Heart left ventricle (tissue), 16 donors: ENCODE data around the gene TRMT2B. TPM values are rescaled to one million over a fixed set of nuclear protein-coding genes. Genes with fewer than 3 reads are reported as not detected.

Experiments
- ATAC-seq, 4 donors: fragments of 200-7000 bp; cut with Tn5 transposase; one replicate each; pipeline ENCODE4 v1.9.1; 2020 to 2022; ENCODE audit warnings: moderate library complexity in 4 of 4, mild to moderate bottlenecking in 3 of 4, moderate number of reproducible peaks in 1 of 4
- DNase-seq, 5 donors: peaks; one replicate each; pipeline ENCODE4 v3.0.0-alpha.2; 2020
- H3K27ac ChIP-seq, 12 donors: fragments of 200-600 bp; sonication (generic) in 4 of 12; one replicate each; pipeline versions ENCODE4 v1.5.0 to v1.8.0; 2016 to 2022; ENCODE audit warnings: mild to moderate bottlenecking in 2 of 12
- H3K27me3 ChIP-seq, 9 donors: fragments of 200-600 bp; sonication (generic) in 2 of 9; one replicate each; pipeline versions ENCODE4 v1.5.1 to v1.8.0; 2016 to 2022; ENCODE audit warnings: mild to moderate bottlenecking in 3 of 9
- H3K36me3 ChIP-seq, 9 donors: fragments of 200-600 bp; sonication (generic) in 2 of 9; one replicate each; pipeline versions ENCODE4 v1.5.0 to v1.8.0; 2018 to 2022; ENCODE audit warnings: mild to moderate bottlenecking in 2 of 9
- H3K4me1 ChIP-seq, 12 donors: fragments of 200-600 bp; sonication (generic) in 4 of 12; one replicate each; pipeline versions ENCODE4 v1.5.0 to v1.8.0; 2016 to 2022; ENCODE audit warnings: mild to moderate bottlenecking in 3 of 12
- H3K4me3 ChIP-seq, 12 donors: fragments of 200-600 bp; sonication (generic) in 4 of 12; one replicate each; pipeline versions ENCODE4 v1.5.0 to v1.8.0; 2017 to 2022; ENCODE audit warnings: mild to moderate bottlenecking in 9 of 12, moderate library complexity in 4 of 12
- H3K9me3 ChIP-seq, 12 donors: fragments of 200-600 bp; sonication (generic) in 4 of 12; one replicate each; pipeline versions ENCODE4 v1.5.0 to v1.8.0; 2016 to 2022; ENCODE audit warnings: mild to moderate bottlenecking in 1 of 12
- POLR2A ChIP-seq, 2 donors: fragments of 450-650 bp; IDR thresholded peaks; one replicate each; pipeline ENCODE4 v1.6.1; 2017; ENCODE audit warnings: antibody characterized with exemption in 2 of 2, mild to moderate bottlenecking in 2 of 2, moderate library complexity in 2 of 2
- WGBS, 4 donors: extraction: QIAGEN DNeasy Blood & Tissue Kit in 2 of 4; methylation state at CpG; one replicate each; pipeline versions ENCODE4 v1.1.5 to v1.1.7; 2013 to 2018; 5-methylcytosine and 5-hydroxymethylcytosine counted together
- intact Hi-C, 10 donors: fragments of 100-400 bp; cut with DNase I; formaldehyde crosslinking; loops; one replicate each; pipeline versions ENCODE4 v1.11.1 to v1.14.2; 2022
- polyA plus RNA-seq, 2 donors: library from polyadenylated mRNA; stranded (reverse); fragments of 200-250 nt; gene quantifications; one replicate each; pipeline ENCODE4 v1.2.3, GENCODE V29; 2013
- total RNA-seq, 9 donors: library from RNA; depleted of rRNA in 2 of 9; stranded (reverse); fragments of >200 nt in 2 of 9; fragmentation: NEBNext Ultra II Directional in 3 of 9; extraction: Animal tissue kit (Norgen Biotek cat#: 25700) in 3 of 9; gene quantifications; one replicate each; pipeline versions ENCODE4 v1.1.0 to v1.2.4, GENCODE V29; 2016 to 2023
- TF ChIP-seq, protein P1 (sequence below), 12 donors: fragments of 200-600 bp; sonication (generic) in 4 of 12; IDR thresholded peaks; one replicate each; pipeline versions ENCODE4 v1.5.0 to v1.8.0; 2018 to 2022; ENCODE audit warnings: antibody characterized with exemption in 12 of 12, mild to moderate bottlenecking in 5 of 12
- donor health status: ischemic (EF 13 %, LVEDD 7.1; RV severe dilation, severe dysfunction).
- donor health status: healthy with polysubstance abuse.
- donor health status: DM: no; HTN: yes; CAD: no.
- donor health status: DM: no; HTN: no; CAD: no.
- donor health status: ischemic (EF 25% LVEDD 6.9; RV normal size, moderate dysfunction).
- donor health status: ischemic (EF 25% LVEDD 5.7; RV mildly dilated, moderate dysfunction).
- donor health status: healthy.
- donor health status: DM: yes; HTN: yes; CAD: no.
- donor health status: ischemic (EF 35%, LVEDD 5.7; RV mildly dilated, moderate dysfunction).
- donor health status: nonischemic (EF 11% LVEDD 7.7; RV severe dilation, severe dysfunction).
- donor health status: DM: yes; HTN: yes; CAD: no.
- donor health status: PGD.
- donor health status: ischemic (EF 29% LVEDD 5.4; RV normal size, mild dysfunction).
- donor health status: nonischemic (EF 23%, LVEDD 6.1; RV moderate dilation, normal function).

The TRMT2B gene
- total and polyA plus RNA-seq, 11 donors = 11.9 to 21.6 (median 18.1) TPM

- Histone ChIP-seq H3K27me3 (no peaks in the 10 kb centered on the region), H3K4me1 (no peaks in the 10 kb centered on the region), H3K9me3 (no peaks in the 10 kb centered on the region), H3K27ac (no peak overlapping the region), H3K36me3 (peaks cover 0 to 9% (median 0%) of the 10 kb centered on the region in 9 donors), H3K4me3 (no peak overlapping the region)
- intact Hi-C loops = no loop called here
- ATAC-seq (no peak), DNase-seq (no peak)
- no peak for TF ChIP-seq POLR2A (IDR thresholded peaks at IDR 0.05)
- TF ChIP-seq, protein P1, sequence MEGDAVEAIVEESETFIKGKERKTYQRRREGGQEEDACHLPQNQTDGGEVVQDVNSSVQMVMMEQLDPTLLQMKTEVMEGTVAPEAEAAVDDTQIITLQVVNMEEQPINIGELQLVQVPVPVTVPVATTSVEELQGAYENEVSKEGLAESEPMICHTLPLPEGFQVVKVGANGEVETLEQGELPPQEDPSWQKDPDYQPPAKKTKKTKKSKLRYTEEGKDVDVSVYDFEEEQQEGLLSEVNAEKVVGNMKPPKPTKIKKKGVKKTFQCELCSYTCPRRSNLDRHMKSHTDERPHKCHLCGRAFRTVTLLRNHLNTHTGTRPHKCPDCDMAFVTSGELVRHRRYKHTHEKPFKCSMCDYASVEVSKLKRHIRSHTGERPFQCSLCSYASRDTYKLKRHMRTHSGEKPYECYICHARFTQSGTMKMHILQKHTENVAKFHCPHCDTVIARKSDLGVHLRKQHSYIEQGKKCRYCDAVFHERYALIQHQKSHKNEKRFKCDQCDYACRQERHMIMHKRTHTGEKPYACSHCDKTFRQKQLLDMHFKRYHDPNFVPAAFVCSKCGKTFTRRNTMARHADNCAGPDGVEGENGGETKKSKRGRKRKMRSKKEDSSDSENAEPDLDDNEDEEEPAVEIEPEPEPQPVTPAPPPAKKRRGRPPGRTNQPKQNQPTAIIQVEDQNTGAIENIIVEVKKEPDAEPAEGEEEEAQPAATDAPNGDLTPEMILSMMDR (IDR thresholded peaks at IDR 0.05) = no peak
- WGBS, 4 donors = 91 to 98% (median 95%) methylated on average over 2 of the region's 2 CpGs
These were observed 52.5 kb downstream of the TRMT2B start for GRCh38 chrX:100999451-100999850.

- Histone ChIP-seq H3K27me3 (no peaks in the 10 kb centered on the region), H3K27ac (no peak overlapping the region), H3K4me1 (no peaks in the 10 kb centered on the region), H3K36me3 (no peaks in the 10 kb centered on the region), H3K9me3 (no peaks in the 10 kb centered on the region), H3K4me3 (no peak overlapping the region)
- no peak for TF ChIP-seq POLR2A (IDR thresholded peaks at IDR 0.05)
- TF ChIP-seq, protein P1 (IDR thresholded peaks at IDR 0.05) = no peak
- intact Hi-C loops = no loop called here
- DNase-seq (no peak), ATAC-seq (no peak)
- 77 to 88% (median 82%) methylated on average over 5 of the region's 5 CpGs for WGBS, 4 donors
These were observed 56.4 kb downstream of the TRMT2B start for GRCh38 chrX:100995469-100995868.

GRCh38 chrX:100994352-100995281 is 57.3 kb downstream of the TRMT2B start:
- H3K27ac ChIP-seq = no peak overlapping the region
- intact Hi-C loops = no loop called here
- DNase-seq = no peak
- WGBS, 4 donors = 69 to 77% (median 73%) methylated on average over 5 of the region's 5 CpGs
- no peaks in the 10 kb centered on the region for H3K27me3 ChIP-seq
- no peak overlapping the region for H3K4me3 ChIP-seq
- TF ChIP-seq, protein P1 (IDR thresholded peaks at IDR 0.05) = no peak
- TF ChIP-seq POLR2A (IDR thresholded peaks at IDR 0.05) = no peak
- peak in 2 of 4 donors; percentile 75 to 82 for ATAC-seq
- no peaks in the 10 kb centered on the region for H3K9me3 ChIP-seq
- H3K4me1 ChIP-seq = no peaks in the 10 kb centered on the region
- no peaks in the 10 kb centered on the region for H3K36me3 ChIP-seq

DNA sequence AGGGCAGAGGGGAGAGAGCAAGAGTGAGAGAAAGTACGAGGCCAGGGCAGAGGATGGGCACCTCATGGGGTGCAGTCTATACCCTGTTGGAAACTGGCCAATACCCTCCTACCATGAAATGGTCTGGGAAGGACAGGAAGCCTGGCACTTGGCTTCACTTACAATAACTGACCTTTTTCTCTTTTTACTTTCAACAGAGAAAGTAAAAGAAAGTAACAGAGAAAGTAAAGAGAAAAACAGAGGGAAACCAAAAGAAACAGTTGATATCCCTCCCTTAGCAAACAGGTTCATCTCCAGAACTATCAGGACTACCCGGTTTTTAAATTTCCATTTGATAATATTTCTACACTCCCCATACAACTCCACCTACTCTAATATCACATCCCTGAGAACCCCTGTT is 61.8 kb downstream of the TRMT2B start:
- no peak for ATAC-seq
- WGBS, 4 donors = 63 to 81% (median 74%) methylated on average over 2 of the region's 2 CpGs
- H3K27me3 ChIP-seq = no peaks in the 10 kb centered on the region

More for the DNA sequence above, 61.8 kb downstream of the TRMT2B start:
- Histone ChIP-seq H3K4me3 (no peak overlapping the region), H3K36me3 (no peaks in the 10 kb centered on the region), H3K4me1 (no peaks in the 10 kb centered on the region), H3K27ac (no peak overlapping the region), H3K9me3 (no peaks in the 10 kb centered on the region)
- TF ChIP-seq POLR2A (IDR thresholded peaks at IDR 0.05) = no peak
- TF ChIP-seq, protein P1 (IDR thresholded peaks at IDR 0.05) = no peak
- no peak for DNase-seq
- intact Hi-C loops = no loop called here
